ENCODE data around the gene USP32. TPM values are rescaled to one million over a fixed set of nuclear protein-coding genes. Genes with fewer than 3 reads are reported as not detected.
A peak's percentile ranks its signal among the peaks of the same experiment; 100 is the strongest.

USP32 gene
- polyA plus RNA-seq, 3 donors = 10.1 to 26.6 (median 16.6) TPM

GRCh38 chr17:60278237-60278636 lies 113.7 kb downstream of the USP32 start:
- peaks cover 11 to 65% of the 10 kb centered on the region in 2 donors for H3K36me3 ChIP-seq (replicated peaks in 1 of 2; ENCODE audit: control insufficient read depth in 1 of 2, insufficient read depth in 2 of 2, low read length in 2 of 2)
- Mint-ChIP-seq H3K4me3 (no peak overlapping the region), H3K27me3 (ENCODE audit: low read depth in 3 of 3) (peaks cover 0 to 3% (median 0%) of the 10 kb centered on the region in 3 donors), H3K36me3 (peaks cover 26 to 42% of the 10 kb centered on the region in 2 donors), H3K9me3 (no peaks in the 10 kb centered on the region), H3K27ac (peak overlapping the region in 2 of 7 donors; percentile 15 to 16), H3K4me1 (no peaks in the 10 kb centered on the region)
- no peak overlapping the region for H3K4me3 ChIP-seq (replicated peaks in 1 of 3; ENCODE audit: low read depth in 2 of 3, low read length in 3 of 3)
- H2AFZ ChIP-seq (ENCODE audit: insufficient read depth, low read depth, low read length, poor library complexity, severe bottlenecking) = no peak overlapping the region
- H3K4me2 ChIP-seq (replicated peaks; ENCODE audit: extremely low read depth, low read length, poor library complexity, severe bottlenecking) = no peak overlapping the region
- no peaks in the 10 kb centered on the region for H3K4me1 ChIP-seq (ENCODE audit: control insufficient read depth in 1 of 2, insufficient read depth in 2 of 2, low read length in 2 of 2)
- no peak overlapping the region for H3K27ac ChIP-seq (ENCODE audit: low read depth in 1 of 2, low read length in 2 of 2)
- peaks cover 86% of the 10 kb centered on the region for H4K20me1 ChIP-seq (ENCODE audit: insufficient read depth, low read length)
- intact Hi-C loops (cut with micrococcal nuclease) = no loop called here
- H3K79me2 ChIP-seq (ENCODE audit: insufficient read depth, low read length) = peaks cover 12% of the 10 kb centered on the region
- H3K9me3 ChIP-seq (replicated peaks in 1 of 2; ENCODE audit: control insufficient read depth in 1 of 2, insufficient read depth in 1 of 2, low read length in 2 of 2) = no peaks in the 10 kb centered on the region
- TF ChIP-seq, protein P1, sequence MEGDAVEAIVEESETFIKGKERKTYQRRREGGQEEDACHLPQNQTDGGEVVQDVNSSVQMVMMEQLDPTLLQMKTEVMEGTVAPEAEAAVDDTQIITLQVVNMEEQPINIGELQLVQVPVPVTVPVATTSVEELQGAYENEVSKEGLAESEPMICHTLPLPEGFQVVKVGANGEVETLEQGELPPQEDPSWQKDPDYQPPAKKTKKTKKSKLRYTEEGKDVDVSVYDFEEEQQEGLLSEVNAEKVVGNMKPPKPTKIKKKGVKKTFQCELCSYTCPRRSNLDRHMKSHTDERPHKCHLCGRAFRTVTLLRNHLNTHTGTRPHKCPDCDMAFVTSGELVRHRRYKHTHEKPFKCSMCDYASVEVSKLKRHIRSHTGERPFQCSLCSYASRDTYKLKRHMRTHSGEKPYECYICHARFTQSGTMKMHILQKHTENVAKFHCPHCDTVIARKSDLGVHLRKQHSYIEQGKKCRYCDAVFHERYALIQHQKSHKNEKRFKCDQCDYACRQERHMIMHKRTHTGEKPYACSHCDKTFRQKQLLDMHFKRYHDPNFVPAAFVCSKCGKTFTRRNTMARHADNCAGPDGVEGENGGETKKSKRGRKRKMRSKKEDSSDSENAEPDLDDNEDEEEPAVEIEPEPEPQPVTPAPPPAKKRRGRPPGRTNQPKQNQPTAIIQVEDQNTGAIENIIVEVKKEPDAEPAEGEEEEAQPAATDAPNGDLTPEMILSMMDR (IDR thresholded peaks at IDR 0.05) = no peak
- H3K9ac ChIP-seq (ENCODE audit: insufficient read depth, low read length, poor library complexity, severe bottlenecking) = no peak overlapping the region
- no peak for DNase-seq
- WGBS (ENCODE audit: insufficient coverage) = no CpG with 5 or more reads among the region's 2 CpGs
- H3K27me3 ChIP-seq (ENCODE audit: control insufficient read depth in 2 of 2, insufficient read depth in 2 of 2, low read length in 2 of 2) = no peaks in the 10 kb centered on the region

GRCh38 chr17:60277258-60277657 lies 114.7 kb downstream of the USP32 start:
- Histone ChIP-seq H3K9ac (ENCODE audit: insufficient read depth, low read length, poor library complexity, severe bottlenecking) (no peak overlapping the region), H3K36me3 (replicated peaks in 1 of 2; ENCODE audit: control insufficient read depth in 1 of 2, insufficient read depth in 2 of 2, low read length in 2 of 2) (peaks cover 6 to 65% of the 10 kb centered on the region in 2 donors), H3K27me3 (ENCODE audit: control insufficient read depth in 2 of 2, insufficient read depth in 2 of 2, low read length in 2 of 2) (no peaks in the 10 kb centered on the region), H3K79me2 (ENCODE audit: insufficient read depth, low read length) (peaks cover 12% of the 10 kb centered on the region), H4K20me1 (ENCODE audit: insufficient read depth, low read length) (peaks cover 90% of the 10 kb centered on the region), H3K27ac (ENCODE audit: low read depth in 1 of 2, low read length in 2 of 2) (no peak overlapping the region), H3K4me2 (replicated peaks; ENCODE audit: extremely low read depth, low read length, poor library complexity, severe bottlenecking) (no peak overlapping the region), H3K9me3 (replicated peaks in 1 of 2; ENCODE audit: control insufficient read depth in 1 of 2, insufficient read depth in 1 of 2, low read length in 2 of 2) (no peaks in the 10 kb centered on the region), H3K4me1 (ENCODE audit: control insufficient read depth in 1 of 2, insufficient read depth in 2 of 2, low read length in 2 of 2) (no peaks in the 10 kb centered on the region), H2AFZ (ENCODE audit: insufficient read depth, low read depth, low read length, poor library complexity, severe bottlenecking) (no peak overlapping the region), H3K4me3 (replicated peaks in 1 of 3; ENCODE audit: low read depth in 2 of 3, low read length in 3 of 3) (no peak overlapping the region)
- no CpG with 5 or more reads among the region's 1 CpG for WGBS (ENCODE audit: insufficient coverage)
- H3K9me3 Mint-ChIP-seq = no peaks in the 10 kb centered on the region
- TF ChIP-seq, protein P1 (IDR thresholded peaks at IDR 0.05) = no peak
- H3K27me3 Mint-ChIP-seq (ENCODE audit: low read depth in 3 of 3) = peaks cover 0 to 3% (median 0%) of the 10 kb centered on the region in 3 donors
- peaks cover 23 to 43% of the 10 kb centered on the region in 2 donors for H3K36me3 Mint-ChIP-seq
- H3K4me3 Mint-ChIP-seq = no peak overlapping the region
- no peaks in the 10 kb centered on the region for H3K4me1 Mint-ChIP-seq
- DNase-seq = no peak
- intact Hi-C loops (cut with micrococcal nuclease) = no loop called here
- H3K27ac Mint-ChIP-seq = no peak overlapping the region

All from CD14-positive monocyte (primary cell).